Upper lobe of left lung (tissue), 6 donors: Measurements from ENCODE around the gene TTLL10. TPM values are rescaled to one million over a fixed set of nuclear protein-coding genes. Genes with fewer than 3 reads are reported as not detected.
A peak's percentile ranks its signal among the peaks of the same experiment; 100 is the strongest.

Source experiments
- ATAC-seq, 2 donors: fragments of 200-7000 bp; cut with Tn5 transposase; one replicate each; pipeline ENCODE4 v1.9.1; 2022; ENCODE audit warnings: mild to moderate bottlenecking in 2 of 2, moderate library complexity in 2 of 2; ENCODE audit not compliant: low FRiP score in 2 of 2
- DNase-seq, 2 donors: peaks; one replicate each; pipeline ENCODE4 v3.0.0-alpha.2; 2019 to 2020
- H3K27ac ChIP-seq, 4 donors: fragments of 200-600 bp; sonication (generic); one replicate each; pipeline ENCODE4 v1.5.1; 2016 to 2019
- H3K27me3 ChIP-seq, 4 donors: fragments of 200-600 bp; sonication (generic); one replicate each; pipeline ENCODE4 v1.5.1; 2017 to 2019
- H3K36me3 ChIP-seq, 4 donors: fragments of 200-600 bp; sonication (generic); one replicate each; pipeline ENCODE4 v1.5.1; 2016 to 2019
- H3K4me1 ChIP-seq, 4 donors: fragments of 200-600 bp; sonication (generic); one replicate each; pipeline ENCODE4 v1.5.1; 2018 to 2019
- H3K4me3 ChIP-seq, 4 donors: fragments of 200-600 bp; sonication (generic); one replicate each; pipeline ENCODE4 v1.5.1; 2017 to 2019; ENCODE audit warnings: mild to moderate bottlenecking in 2 of 4, moderate library complexity in 1 of 4
- H3K9me3 ChIP-seq, 4 donors: fragments of 200-600 bp; sonication (generic); one replicate each; pipeline ENCODE4 v1.5.1; 2018 to 2019
- CTCF ChIP-seq, 6 experiments: fragments of 450-650 bp in 4 of 6; fragments of 200-600 bp in 2 of 6; sonication (generic) in 2 of 6; IDR thresholded peaks; one replicate each; pipeline ENCODE4 v1.5.1; 2016 to 2019; ENCODE audit warnings: antibody characterized with exemption in 6 of 6
- EP300 ChIP-seq, 4 donors: sonication (generic); formaldehyde crosslinking; IDR thresholded peaks; one replicate each; pipeline ENCODE4 v1.5.1; 2017; ENCODE audit warnings: antibody characterized with exemption in 4 of 4, control low read depth in 2 of 4
- POLR2A ChIP-seq, 4 donors: fragments of 450-650 bp; IDR thresholded peaks; one replicate each; pipeline ENCODE4 v1.5.1; 2016 to 2017; ENCODE audit warnings: antibody characterized with exemption in 4 of 4, mild to moderate bottlenecking in 2 of 4
- POLR2AphosphoS5 ChIP-seq, 2 donors: sonication (generic); formaldehyde crosslinking; IDR thresholded peaks; one replicate each; pipeline ENCODE4 v1.5.1; 2017; ENCODE audit warnings: antibody characterized with exemption in 2 of 2
- WGBS, 2 donors: methylation state at CpG; one replicate each; pipeline ENCODE4 v1.1.5; 2017 to 2018; 5-methylcytosine and 5-hydroxymethylcytosine counted together
- total RNA-seq, 6 donors: library from RNA; depleted of rRNA in 4 of 6; stranded (reverse); fragments of >200 nt in 4 of 6; gene quantifications; one replicate each; pipeline versions ENCODE4 v1.1.0 to v1.2.1, GENCODE V29; 2016 to 2021
- donor health status: DM: no; HTN: no; CAD: no; lungs with moderate emphysema.
- donor health status: DM: no; HTN: yes; CAD: no; lungs with severe emphysema.

The TTLL10 gene
- total RNA-seq, 6 donors from 2014 or later = 0.86 to 14.5 (median 5.8) TPM

- WGBS, 2 donors = 0 to 6% methylated on average over 1 to 21 of the region's 46 CpGs
These were observed 15.6 kb upstream of the TTLL10 start for GRCh38 chr1:1157914-1158710.

GRCh38 chr1:1160281-1160930 lies 13.3 kb upstream of the TTLL10 start:
- no peak overlapping the region for H3K4me3 ChIP-seq
- peaks cover 8 to 23% (median 14%) of the 10 kb centered on the region in 4 donors for H3K4me1 ChIP-seq
- H3K27ac ChIP-seq = no peak overlapping the region
- ATAC-seq = no peak
- peak in 1 of 2 donors; percentile 77 for DNase-seq
- no peaks in the 10 kb centered on the region for H3K36me3 ChIP-seq
- no peaks in the 10 kb centered on the region for H3K9me3 ChIP-seq
- no peaks in the 10 kb centered on the region for H3K27me3 ChIP-seq
- WGBS, 2 donors = 94 to 95% methylated on average over 10 to 23 of the region's 23 CpGs
- no peak for TF ChIP-seq EP300 (IDR thresholded peaks at IDR 0.05)
- no peak for TF ChIP-seq CTCF (IDR thresholded peaks at IDR 0.05)
- TF ChIP-seq POLR2AphosphoS5 (IDR thresholded peaks at IDR 0.05) = no peak
- TF ChIP-seq POLR2A (IDR thresholded peaks at IDR 0.05) = no peak

More at GRCh38 chr1:1157914-1158710, 15.6 kb upstream of the TTLL10 start:
- TF ChIP-seq POLR2A (IDR thresholded peaks at IDR 0.05) (peak in 2 of 4 donors; percentile 38 to 47), POLR2AphosphoS5 (IDR thresholded peaks at IDR 0.05) (peak in 1 of 2 donors; percentile 8), EP300 (IDR thresholded peaks at IDR 0.05) (no peak), CTCF (IDR thresholded peaks at IDR 0.05) (peak in 1 of 6 experiments; percentile 9)
- Histone ChIP-seq H3K9me3 (no peaks in the 10 kb centered on the region), H3K4me1 (peaks cover 8 to 19% (median 14%) of the 10 kb centered on the region in 4 donors), H3K27ac (peak overlapping the region; percentile 94 to 99 (median 96)), H3K4me3 (peak overlapping the region; percentile 63 to 77 (median 66)), H3K27me3 (no peaks in the 10 kb centered on the region), H3K36me3 (no peaks in the 10 kb centered on the region)
- DNase-seq (peak; percentile 49 to 90), ATAC-seq (peak; percentile 28 to 77)

- WGBS, 2 donors = 87 to 95% methylated on average over 24 to 25 of the region's 29 CpGs
- Histone ChIP-seq H3K9me3 (no peaks in the 10 kb centered on the region), H3K4me3 (no peak overlapping the region), H3K27me3 (no peaks in the 10 kb centered on the region), H3K4me1 (peaks cover 8 to 25% (median 20%) of the 10 kb centered on the region in 4 donors), H3K27ac (no peak overlapping the region), H3K36me3 (no peaks in the 10 kb centered on the region)
- DNase-seq (peak in 1 of 2 donors; percentile 79), ATAC-seq (no peak)
- no peak for TF ChIP-seq CTCF (IDR thresholded peaks at IDR 0.05)
- TF ChIP-seq POLR2AphosphoS5 (IDR thresholded peaks at IDR 0.05) = no peak
- no peak for TF ChIP-seq POLR2A (IDR thresholded peaks at IDR 0.05)
- TF ChIP-seq EP300 (IDR thresholded peaks at IDR 0.05) = no peak
These were observed 12.5 kb upstream of the TTLL10 start for GRCh38 chr1:1161078-1161682.

- 85% methylated on average over 17 of the region's 17 CpGs; no CpG with 5 or more reads in 1 of the 2 donors for WGBS, 2 donors
- Histone ChIP-seq H3K4me1 (peaks cover 10 to 27% (median 24%) of the 10 kb centered on the region in 4 donors), H3K4me3 (no peak overlapping the region), H3K9me3 (no peaks in the 10 kb centered on the region), H3K36me3 (no peaks in the 10 kb centered on the region), H3K27ac (peak overlapping the region in 1 of 4 donors; percentile 89), H3K27me3 (no peaks in the 10 kb centered on the region)
- TF ChIP-seq POLR2AphosphoS5 (IDR thresholded peaks at IDR 0.05) (no peak), EP300 (IDR thresholded peaks at IDR 0.05) (no peak), CTCF (IDR thresholded peaks at IDR 0.05) (no peak), POLR2A (IDR thresholded peaks at IDR 0.05) (no peak)
- DNase-seq (peak in 1 of 2 donors; percentile 39), ATAC-seq (no peak)
These were observed 12.0 kb upstream of the TTLL10 start for GRCh38 chr1:1161683-1162079.
